ENCODE data around the gene PARD3B.

GRCh38 chr2:204973616-204974015, 428.3 kb downstream of the PARD3B start:
- TF ChIP-seq CTCF (IDR thresholded peaks at IDR 0.05): no peak
- TF ChIP-seq POLR2AphosphoS5 (IDR thresholded peaks at IDR 0.05): no peak

All from sigmoid colon (tissue), 4 donors.